Hippocampal formation (tissue), 2 donors: ENCODE data around the gene VN1R5.

ENCODE experiments used
- DNase-seq, 2 donors: peaks; one replicate each; lab custom pipeline; 2025; lab: John Stamatoyannopoulos, UW

The VN1R5 gene

GRCh38 chr1:247300491-247301175 is 44.8 kb downstream of the VN1R5 start:
- no peak for DNase-seq

GRCh38 chr1:247301176-247301540 is 45.3 kb downstream of the VN1R5 start:
- no peak for DNase-seq

- DNase-seq = no peak
These were observed 47.3 kb downstream of the VN1R5 start for GRCh38 chr1:247303216-247303615.

GRCh38 chr1:247304031-247304430 is 48.2 kb downstream of the VN1R5 start:
- DNase-seq = no peak
